SK-N-DZ (cell line): ENCODE results near the gene TM4SF4. TPM values are rescaled to one million over a fixed set of nuclear protein-coding genes. Genes with fewer than 3 reads are reported as not detected.
"Not testable (repeated sequence)": the region's sequence is repeated elsewhere in the genome, so short reads cannot be mapped to it uniquely, and the experiment has no call there.

Source experiments
- DNase-seq: peaks from one replicate; pipeline ENCODE4 v3.0.0-alpha.2; 2015; ENCODE audit warnings: low spot score
- polyA plus RNA-seq, 2 experiments: library from polyadenylated mRNA; depleted of rRNA; stranded (reverse); fragments of >200 nt; gene quantifications; 2 replicates each; pipeline ENCODE4 v1.2.3, GENCODE V29; 2014

The TM4SF4 gene
- polyA plus RNA-seq (2014; cell fraction: cytosol; rRNA removed), result not detected in 2 replicates
- polyA plus RNA-seq (2014; cell fraction: nucleus; rRNA removed), result not detected in 2 replicates

DNA sequence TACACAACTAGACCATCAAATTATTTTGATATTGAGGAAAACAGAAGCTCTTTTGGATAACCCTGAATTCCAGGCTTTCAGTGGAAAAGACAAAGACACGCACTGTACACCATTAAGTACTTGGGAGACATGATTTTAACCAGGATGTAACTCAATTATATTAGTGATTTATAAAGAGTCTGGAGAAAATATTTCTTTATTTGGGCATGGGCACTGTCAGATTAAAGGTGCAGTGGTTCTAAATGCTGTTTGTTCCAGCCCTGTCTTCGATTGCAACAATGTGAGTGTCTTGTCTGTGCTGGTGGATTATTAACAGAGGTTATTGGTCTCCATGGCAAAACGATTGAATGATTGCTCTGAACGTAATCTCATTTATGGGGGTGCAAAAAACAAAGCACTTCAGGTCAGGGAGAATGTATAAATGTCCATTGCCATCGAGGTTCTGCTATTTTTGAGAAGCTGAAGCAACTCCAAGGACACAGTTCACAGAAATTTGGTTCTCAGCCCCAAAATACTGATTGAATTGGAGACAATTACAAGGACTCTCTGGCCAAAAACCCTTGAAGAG is at the start of gene TM4SF4:
Gene TM4SF4, plus strand, starts transcription at position 448 of the 568 bp plus-strand sequence. CDS start 181 bp downstream, outside the sequence.
- DNase-seq, result no peak

DNA sequence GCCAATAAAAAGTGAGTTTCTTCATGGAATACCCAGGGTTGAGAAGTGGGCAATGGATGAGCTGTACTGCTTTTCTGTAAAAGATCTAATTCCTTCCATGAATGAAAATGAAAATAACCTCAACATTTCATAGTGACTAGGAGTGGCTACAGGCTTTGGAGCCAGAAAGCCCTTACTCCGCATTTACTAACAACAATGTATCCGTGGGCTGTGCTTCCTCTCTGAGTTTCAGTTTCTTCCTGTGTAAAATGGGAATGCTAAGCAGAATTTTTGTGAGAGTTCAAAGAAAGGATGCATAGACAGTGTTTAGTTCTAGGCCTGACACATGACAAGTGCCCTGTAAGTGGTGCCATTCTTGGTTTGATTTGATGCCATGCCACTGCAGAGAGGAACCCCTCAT is 49.6 kb upstream of the TM4SF4 start:
- DNase-seq, result no peak

GRCh38 chr3:149426325-149426724 is 48.2 kb upstream of the TM4SF4 start:
- no peak for DNase-seq

GRCh38 chr3:149428087-149428486 is 46.4 kb upstream of the TM4SF4 start:
- no peak for DNase-seq

- no peak for DNase-seq
Observed at GRCh38 chr3:149430216-149430615, 44.3 kb upstream of the TM4SF4 start.

- no peak for DNase-seq
Observed at GRCh38 chr3:149432149-149432548, 42.3 kb upstream of the TM4SF4 start.

- DNase-seq, result no peak
Observed at GRCh38 chr3:149435996-149436885, 38.3 kb upstream of the TM4SF4 start.

DNA sequence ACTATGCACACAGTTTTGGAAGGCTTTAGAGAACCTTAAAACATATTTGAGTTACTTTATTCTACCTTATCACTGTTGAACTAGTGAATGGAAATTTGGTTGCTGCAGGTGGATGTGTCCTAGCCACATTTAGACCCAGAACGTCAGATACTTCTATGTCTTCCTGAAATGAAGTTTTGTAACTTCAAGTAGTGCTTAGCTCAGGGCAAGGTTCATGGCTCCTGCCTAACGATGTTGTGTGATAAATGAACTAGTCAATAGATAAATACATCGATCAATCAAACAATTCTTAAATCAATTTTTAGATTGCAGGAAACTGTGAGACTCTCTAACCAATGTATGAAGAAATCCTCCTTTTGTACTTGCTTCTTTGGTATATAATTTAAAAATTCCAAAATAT is 37.2 kb upstream of the TM4SF4 start:
- no peak for DNase-seq

- no peak for DNase-seq
Observed at GRCh38 chr3:149437710-149438109, 36.8 kb upstream of the TM4SF4 start.

- no peak for DNase-seq
Observed at GRCh38 chr3:149438981-149439380, 35.5 kb upstream of the TM4SF4 start.

DNA sequence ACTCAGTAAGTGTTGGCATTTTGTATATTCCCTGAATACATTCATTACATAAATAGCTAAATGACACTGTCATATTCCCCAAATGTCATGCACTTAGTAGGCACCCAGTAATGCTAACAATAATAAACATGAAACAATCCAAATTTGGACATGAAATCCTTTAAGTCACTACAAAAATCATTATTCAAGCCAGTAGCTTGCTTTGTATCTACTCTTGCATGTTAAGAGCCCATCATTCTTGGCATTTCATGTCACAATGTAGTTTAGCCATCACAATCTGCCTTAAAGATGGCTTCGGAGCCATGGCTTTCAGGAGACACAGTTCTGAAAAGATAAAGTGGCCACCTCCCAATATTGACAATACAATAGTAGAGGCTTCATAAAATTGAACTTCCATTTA is 32.9 kb upstream of the TM4SF4 start:
- no peak for DNase-seq

DNA sequence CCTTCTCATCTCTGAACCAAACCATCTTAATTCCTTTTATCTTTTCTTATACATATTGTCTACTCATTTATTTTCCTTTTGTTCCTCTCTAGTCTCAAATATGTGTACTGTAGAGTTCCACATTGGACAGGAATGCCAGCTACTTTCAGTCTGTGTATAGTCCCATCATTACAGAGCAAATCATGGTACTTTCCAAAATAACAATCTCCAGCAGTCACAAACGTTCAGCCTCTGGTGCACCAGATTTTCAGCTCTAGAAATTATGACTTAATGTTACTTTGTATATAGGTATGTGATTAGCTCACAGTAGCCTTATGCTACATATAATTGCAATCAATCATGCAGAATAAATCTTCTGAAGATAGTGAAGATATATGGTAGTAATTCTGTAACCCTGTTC is 32.5 kb upstream of the TM4SF4 start:
- DNase-seq, result no peak

DNA sequence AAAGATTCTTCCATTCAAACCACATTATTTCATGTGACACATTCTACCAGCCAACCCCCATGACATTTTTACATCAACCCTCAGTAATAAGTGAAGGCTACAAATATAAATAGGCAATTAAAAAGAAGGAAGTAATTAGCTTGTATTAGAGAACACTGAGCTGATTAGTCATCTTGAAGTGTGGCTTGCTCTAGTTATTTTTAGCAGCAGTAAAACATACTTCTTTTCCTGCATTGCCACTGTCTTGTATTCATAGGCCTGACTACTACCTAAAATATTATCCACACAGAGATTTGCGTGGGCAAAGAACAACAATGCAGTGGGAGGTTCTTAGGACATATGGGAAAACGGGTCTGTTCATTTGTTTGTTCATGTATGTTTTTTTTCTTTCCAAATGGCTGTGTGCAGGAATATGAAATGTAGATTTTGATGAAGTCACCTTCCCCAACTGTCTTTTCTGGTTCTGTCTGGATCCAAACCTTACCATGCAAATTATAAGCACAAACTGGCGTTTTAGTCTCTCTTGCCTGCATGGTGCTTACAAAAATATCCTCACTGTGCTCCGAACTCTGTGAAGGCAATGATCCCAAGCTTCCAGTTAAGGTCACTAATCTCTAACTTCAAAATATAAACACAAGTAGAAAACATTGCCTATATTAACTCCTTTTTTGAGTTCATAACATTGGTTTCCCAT is 31.5 kb upstream of the TM4SF4 start:
- no peak for DNase-seq

DNA sequence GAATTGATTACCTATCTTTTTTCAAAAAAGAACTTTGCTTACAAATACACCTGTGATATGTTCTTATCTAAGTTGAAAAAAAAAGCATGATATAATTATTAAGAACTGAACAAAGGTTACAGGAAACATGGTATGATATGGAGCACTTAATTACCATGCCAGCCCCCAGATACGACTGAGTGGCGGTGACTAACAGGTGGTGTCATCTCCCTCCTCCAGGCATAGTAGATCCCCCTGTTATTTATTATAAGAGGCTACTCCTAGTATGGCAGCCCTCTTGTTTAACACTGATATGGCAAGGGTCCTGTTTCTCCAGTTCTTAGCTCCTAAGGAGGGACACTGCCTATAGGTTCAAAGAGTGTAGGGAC is 31.0 kb upstream of the TM4SF4 start:
- no peak for DNase-seq

- not testable (repeated sequence) for DNase-seq
Observed at GRCh38 chr3:149444867-149445266, 29.6 kb upstream of the TM4SF4 start.

- DNase-seq, result no peak
Observed at GRCh38 chr3:149448331-149448831, 26.1 kb upstream of the TM4SF4 start.

DNA sequence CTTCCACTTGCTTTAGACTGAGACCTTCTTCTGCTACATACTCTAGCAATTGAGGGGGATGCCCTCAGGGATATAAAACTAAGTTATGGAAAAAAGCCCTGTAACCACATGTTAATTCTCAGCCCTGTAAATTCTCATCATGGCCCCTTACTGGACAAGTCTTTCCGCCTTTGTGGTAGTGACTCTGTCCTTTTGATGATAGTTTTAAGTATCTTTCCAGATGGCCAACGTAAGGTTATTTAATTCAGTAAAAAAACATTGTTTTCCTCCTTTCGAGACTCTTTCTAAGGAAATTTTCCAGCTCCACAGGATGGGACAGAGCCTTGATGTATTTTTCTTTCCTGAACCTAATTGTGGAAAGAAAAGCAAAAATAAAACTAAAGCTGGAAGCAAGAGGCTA is 25.3 kb upstream of the TM4SF4 start:
- DNase-seq, result no peak

DNA sequence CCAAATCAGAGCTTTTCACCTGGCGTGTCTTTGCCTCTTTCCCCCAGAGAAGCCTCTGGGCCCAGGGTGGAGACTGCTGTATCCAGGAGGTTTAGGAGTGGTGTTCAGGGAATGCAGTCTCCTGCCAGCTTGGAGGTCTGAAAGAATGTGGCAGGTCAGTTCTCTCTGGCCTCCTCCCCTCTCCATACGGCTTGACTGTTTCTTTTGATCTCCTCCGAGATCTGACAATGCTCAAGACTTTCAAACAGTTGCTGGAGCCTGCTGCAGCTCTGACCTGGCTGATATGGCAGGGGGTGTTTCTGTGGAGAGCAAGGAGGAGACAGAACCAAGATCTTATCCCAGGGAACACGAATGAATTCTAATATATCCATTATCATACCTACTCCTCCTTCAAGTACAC is 24.7 kb upstream of the TM4SF4 start:
- DNase-seq, result no peak

DNA sequence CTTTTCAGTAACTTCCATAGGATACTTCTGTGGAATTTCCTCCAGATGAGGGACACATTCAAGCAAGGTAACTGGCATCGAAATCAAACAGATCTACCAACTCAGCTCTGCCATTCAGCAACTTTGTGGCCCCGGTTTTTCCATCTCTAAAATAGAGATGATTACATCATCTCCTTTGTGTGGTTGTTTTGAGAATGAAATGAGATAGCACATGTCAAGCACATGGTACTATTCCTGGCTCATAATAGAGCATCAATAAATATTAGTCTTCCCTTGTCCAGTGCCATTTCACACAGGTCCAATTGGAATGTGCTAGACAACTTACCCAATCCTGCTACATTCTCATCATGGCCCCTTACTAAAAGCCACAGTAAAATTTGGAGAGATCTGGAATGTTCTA is 24.2 kb upstream of the TM4SF4 start:
- DNase-seq, result no peak

GRCh38 chr3:149452036-149452435 is 22.5 kb upstream of the TM4SF4 start:
- no peak for DNase-seq

- no peak for DNase-seq
Observed at GRCh38 chr3:149453140-149453805, 21.2 kb upstream of the TM4SF4 start.

GRCh38 chr3:149454746-149455145 is 19.8 kb upstream of the TM4SF4 start:
- no peak for DNase-seq
